OCI-LY7 (cell line): ENCODE data around the gene ZNF574.

ENCODE experiments used
- CTCF ChIP-seq: fragments of 200-600 bp; sonication (generic); conservative IDR thresholded peaks from 2 replicates; pipeline ENCODE4 v1.5.1; 2014; ENCODE audit warnings: mild to moderate bottlenecking, antibody characterized with exemption, low read length, moderate library complexity, mixed read lengths
- EZH2phosphoT487 ChIP-seq: fragments of 200-600 bp; sonication (generic); IDR thresholded peaks from 2 replicates; pipeline ENCODE4 v1.6.1; 2018; ENCODE audit warnings: low read depth, borderline replicate concordance, mild to moderate bottlenecking, mixed run types, antibody characterized with exemption, low read length, moderate library complexity, mixed read lengths

GRCh38 chr19:42126574-42126973 is 50.6 kb downstream of the ZNF574 start:
- TF ChIP-seq EZH2phosphoT487 (no peak), CTCF (no peak)
